Hair follicle dermal papilla cell (primary cell): ENCODE data around the gene YWHAG. TPM values are rescaled to one million over a fixed set of nuclear protein-coding genes. Genes with fewer than 3 reads are reported as not detected.

ENCODE experiments used
- total RNA-seq: library from RNA; depleted of rRNA; stranded (reverse); fragments of >200 nt; gene quantifications from 2 replicates; pipeline ENCODE4 v1.2.3, GENCODE V29; 2012

YWHAG gene
- 113 and 116 TPM in 2 replicates for total RNA-seq

GRCh38 chr7:76358481-76359110 is at the start of gene YWHAG:
Gene YWHAG (minus strand): TSS chr7:76358991. CDS start chr7:76358808, 183 bp downstream.

DNA sequence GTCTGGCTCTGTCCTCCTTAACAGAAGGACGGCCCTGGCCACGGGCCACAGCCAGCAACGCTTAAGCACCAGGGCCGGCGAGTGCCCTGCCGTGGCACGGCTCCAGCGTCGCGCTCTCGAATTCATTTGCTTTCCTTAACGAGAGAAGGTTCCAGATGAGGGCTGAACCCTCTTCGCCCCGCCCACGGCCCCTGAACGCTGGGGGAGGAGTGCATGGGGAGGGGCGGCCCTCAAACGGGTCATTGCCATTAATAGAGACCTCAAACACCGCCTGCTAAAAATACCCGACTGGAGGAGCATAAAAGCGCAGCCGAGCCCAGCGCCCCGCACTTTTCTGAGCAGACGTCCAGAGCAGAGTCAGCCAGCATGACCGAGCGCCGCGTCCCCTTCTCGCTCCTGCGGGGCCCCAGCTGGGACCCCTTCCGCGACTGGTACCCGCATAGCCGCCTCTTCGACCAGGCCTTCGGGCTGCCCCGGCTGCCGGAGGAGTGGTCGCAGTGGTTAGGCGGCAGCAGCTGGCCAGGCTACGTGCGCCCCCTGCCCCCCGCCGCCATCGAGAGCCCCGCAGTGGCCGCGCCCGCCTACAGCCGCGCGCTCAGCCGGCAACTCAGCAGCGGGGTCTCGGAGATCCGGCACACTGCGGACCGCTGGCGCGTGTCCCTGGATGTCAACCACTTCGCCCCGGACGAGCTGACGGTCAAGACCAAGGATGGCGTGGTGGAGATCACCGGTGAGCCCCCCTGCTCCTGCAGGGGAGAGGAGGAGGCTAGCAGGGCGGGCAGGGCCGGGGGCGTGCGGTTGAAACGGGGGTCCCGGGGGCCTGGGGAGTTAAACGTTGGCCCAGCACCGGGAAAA is 56.2 kb downstream of the YWHAG start, which contains the start of gene HSPB1:
TSS of gene HSPB1 (plus strand) at position 327 of the 855 bp plus-strand sequence. CDS start at position 367, 40 bp downstream.

Other genes starting within 250 kb of the YWHAG start
- 0.85 and 1.9 TPM in 2 replicates for gene SRRM3, start 157.1 kb downstream of the YWHAG start, total RNA-seq
- gene HSPB1, start 56.3 kb downstream of the YWHAG start, total RNA-seq = 85.5 and 118 TPM in 2 replicates
- gene SSC4D, start 50.7 kb upstream of the YWHAG start, total RNA-seq = 0.32 and 1.2 TPM in 2 replicates
- gene ZP3, start 66.0 kb upstream of the YWHAG start, total RNA-seq = 1.6 and 2.3 TPM in 2 replicates
- 14.3 and 20.0 TPM in 2 replicates for gene DTX2, start 102.7 kb upstream of the YWHAG start, total RNA-seq
- 0.81 TPM in 1 of 2 replicates, not detected in the other for gene UPK3B, start 151.6 kb upstream of the YWHAG start, total RNA-seq
- 0.16 TPM in 1 of 2 replicates, not detected in the other for gene SPDYE16, start 184.3 kb upstream of the YWHAG start, total RNA-seq